Left renal pelvis (tissue), 4 donors: ENCODE measurements around the gene FGFR3. TPM values are rescaled to one million over a fixed set of nuclear protein-coding genes. Genes with fewer than 3 reads are reported as not detected.

ENCODE experiments used
- DNase-seq, 4 donors: peaks; one replicate each; pipeline ENCODE4 v3.0.0-alpha.2; 2013; ENCODE audit warnings: low read depth in 4 of 4, low spot score in 3 of 4
- polyA plus RNA-seq, 4 donors: library from polyadenylated mRNA; unstranded; fragments of 120-200 nt; gene quantifications; one replicate each; pipeline ENCODE4 v1.2.1, GENCODE V29; 2013; ENCODE audit not compliant: insufficient read length in 4 of 4

The FGFR3 gene
- polyA plus RNA-seq, 4 donors, result 2.7 to 136 (median 75.1) TPM

DNA sequence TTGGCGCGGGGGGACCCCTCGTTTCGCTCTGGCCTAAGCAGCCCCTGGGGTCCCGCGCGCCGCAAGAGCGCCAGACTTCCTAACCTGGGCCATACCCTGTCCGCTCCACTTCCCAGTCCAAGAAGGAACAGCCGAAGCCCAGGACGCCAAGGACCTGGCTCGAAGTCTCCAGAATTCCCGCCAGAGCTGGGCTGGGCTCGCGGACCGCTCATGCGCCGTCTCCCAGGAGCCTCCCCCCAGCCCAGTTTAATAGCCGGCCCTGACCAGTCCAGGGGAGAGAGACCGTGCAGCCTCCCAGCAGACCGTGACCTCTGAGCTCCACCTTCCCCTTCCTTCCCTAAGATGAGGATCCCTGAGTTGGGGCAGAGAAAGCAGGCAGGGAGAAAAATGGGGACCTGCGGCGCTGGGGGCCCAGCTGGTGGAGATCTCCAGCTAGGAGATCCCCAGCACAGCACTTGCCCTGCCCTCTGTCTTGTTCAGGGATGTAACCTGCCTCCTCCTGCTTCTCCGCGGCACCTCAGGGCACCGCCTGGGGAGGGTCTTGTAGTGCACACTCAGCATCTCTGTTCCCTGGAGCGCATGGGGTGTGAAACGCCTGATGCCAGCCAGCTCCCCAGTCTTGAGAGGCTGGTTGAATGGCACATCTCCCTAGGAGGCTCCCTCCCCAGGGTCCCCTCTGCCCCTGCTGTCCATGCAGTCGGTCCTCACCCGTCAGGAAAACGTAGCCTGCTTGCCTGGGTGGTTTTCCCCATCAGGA is 64.0 kb downstream of the FGFR3 start:
- no peak for DNase-seq

DNA sequence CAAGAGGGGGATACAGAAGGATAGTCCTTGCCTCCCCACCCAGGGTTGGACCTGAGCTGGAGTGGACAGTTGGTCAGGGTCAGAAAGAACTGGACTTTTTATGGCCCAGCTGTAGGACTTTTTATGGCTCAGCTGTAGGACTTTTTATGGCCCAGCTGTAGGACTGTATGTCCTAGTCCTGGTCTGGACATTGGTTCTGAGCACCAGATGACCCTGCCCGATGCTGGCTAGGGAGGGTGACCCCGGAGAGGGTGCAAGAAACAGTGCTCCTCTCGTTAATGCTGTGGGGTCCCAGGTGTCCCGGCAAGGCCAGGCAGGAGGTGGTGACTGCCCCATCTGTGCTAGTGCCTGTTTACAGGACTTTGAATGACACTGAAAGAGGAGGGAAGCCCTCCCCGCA is 64.8 kb downstream of the FGFR3 start:
- no peak for DNase-seq

Other genes with a start within 250 kb of the FGFR3 start
- 1 to 10 TPM in 3 of 4 donors, under 1 TPM in 1; 0.85 to 2.6 (median 1.5) TPM for gene FAM53A, start 109.0 kb upstream of the FGFR3 start, polyA plus RNA-seq
- gene SLBP, start 81.0 kb upstream of the FGFR3 start, polyA plus RNA-seq, result 100 to 1,000 TPM in 1 of 4 donors, 10 to 100 TPM in 3; 60.9 to 106 (median 87.9) TPM
- gene TMEM129, start 72.0 kb upstream of the FGFR3 start, polyA plus RNA-seq, result 10 to 100 TPM; 34.4 to 52.6 (median 37.3) TPM
- 10 to 100 TPM; 39.7 to 52.7 (median 41.8) TPM for gene TACC3, start 71.8 kb upstream of the FGFR3 start, polyA plus RNA-seq
- gene LETM1, start 62.9 kb downstream of the FGFR3 start, polyA plus RNA-seq, result 10 to 100 TPM; 14.8 to 30.4 (median 21.2) TPM
- 10 to 100 TPM; 73.6 to 85.8 (median 81.7) TPM for gene NSD2, start 78.1 kb downstream of the FGFR3 start, polyA plus RNA-seq
- 10 to 100 TPM; 28.9 to 47.1 (median 31.1) TPM for gene NELFA, start 215.7 kb downstream of the FGFR3 start, polyA plus RNA-seq